ENCODE measurements around the gene KIF12.

The KIF12 gene

GRCh38 chr9:114139071-114139470, 40.0 kb upstream of the KIF12 start:
- DNase-seq (ENCODE audit: low spot score), result no peak
- TF ChIP-seq CTCF (IDR thresholded peaks at IDR 0.05), result no peak

DNA sequence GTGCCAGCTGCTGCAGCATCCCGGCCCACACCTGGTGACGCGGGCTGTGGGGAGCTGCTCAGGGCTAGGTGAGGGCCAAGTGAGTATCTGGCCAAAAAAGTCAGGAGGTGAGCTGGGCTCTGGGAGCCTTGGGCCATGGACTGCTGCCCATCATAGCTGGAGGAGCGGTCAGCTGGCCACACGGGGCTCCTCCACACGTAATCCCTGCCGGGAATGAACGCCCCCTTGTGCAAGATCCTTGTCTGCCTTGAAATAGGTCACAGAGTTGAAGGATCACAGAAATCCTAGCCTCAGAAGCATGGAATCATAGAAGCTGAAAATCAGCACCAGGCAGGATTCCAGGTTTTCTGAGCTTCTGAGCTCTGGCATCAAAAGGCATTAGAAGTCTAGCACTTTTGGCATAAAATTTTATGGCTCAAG, 39.5 kb upstream of the KIF12 start:
- H3K27ac ChIP-seq, result no peak overlapping the region
- no peak for TF ChIP-seq CTCF (IDR thresholded peaks at IDR 0.05)
- H3K4me3 ChIP-seq, result no peak overlapping the region
- no peak for DNase-seq (ENCODE audit: low spot score)

More at GRCh38 chr9:114139071-114139470, 40.0 kb upstream of the KIF12 start:
- Histone ChIP-seq H3K4me3 (no peak overlapping the region), H3K27ac (no peak overlapping the region)

- DNase-seq (ENCODE audit: low spot score), result no peak
- Histone ChIP-seq H3K4me3 (no peak overlapping the region), H3K27ac (no peak overlapping the region)
- TF ChIP-seq CTCF (IDR thresholded peaks at IDR 0.05), result no peak
These were observed 38.7 kb upstream of the KIF12 start for GRCh38 chr9:114137831-114138230.

- DNase-seq (ENCODE audit: low spot score), result no peak
- TF ChIP-seq CTCF (IDR thresholded peaks at IDR 0.05), result no peak
- Histone ChIP-seq H3K27ac (no peak overlapping the region), H3K4me3 (no peak overlapping the region)
These were observed 35.8 kb upstream of the KIF12 start for GRCh38 chr9:114134827-114135396.

- H3K4me3 ChIP-seq, result no peak overlapping the region
- H3K27ac ChIP-seq, result no peak overlapping the region
- TF ChIP-seq CTCF (IDR thresholded peaks at IDR 0.05), result no peak
- DNase-seq (ENCODE audit: low spot score), result no peak
These were observed 33.4 kb upstream of the KIF12 start for GRCh38 chr9:114132550-114132918.

DNA sequence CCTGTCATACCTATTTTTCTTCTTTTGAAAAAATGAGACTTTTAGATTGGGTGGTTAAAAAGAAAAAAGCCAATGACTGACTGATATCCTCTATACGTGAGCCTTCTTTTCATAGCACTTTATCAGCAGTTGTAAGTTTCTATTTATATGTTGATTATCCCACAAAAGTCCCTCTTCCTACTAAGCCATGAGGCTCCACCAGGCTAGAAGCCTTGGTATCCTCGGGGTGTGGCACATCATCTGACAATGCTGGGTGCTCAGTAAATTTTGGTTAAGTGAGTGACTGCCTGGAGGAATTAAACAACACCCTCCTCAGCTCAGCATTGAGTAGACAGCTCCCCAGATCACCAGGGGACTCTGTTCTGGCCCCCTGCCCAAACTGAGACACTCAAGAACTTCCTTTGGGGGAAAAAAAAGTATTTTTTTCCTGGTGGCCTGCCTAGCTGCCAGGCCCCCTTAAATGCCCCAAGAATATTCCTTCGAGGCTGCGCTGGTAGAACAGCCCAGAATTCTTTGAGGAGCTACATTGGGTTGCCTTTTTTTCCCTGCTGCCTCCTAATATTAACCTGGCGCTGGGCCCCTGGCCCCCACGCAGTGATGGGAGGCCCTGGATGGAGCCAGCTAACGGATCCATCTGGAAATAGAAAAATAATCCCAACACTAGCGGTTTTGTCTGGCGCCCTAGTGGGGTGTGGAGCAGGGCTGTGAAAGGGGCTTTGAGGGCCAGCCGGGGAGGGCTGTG, 32.9 kb upstream of the KIF12 start:
- no peak for DNase-seq (ENCODE audit: low spot score)
- TF ChIP-seq CTCF (IDR thresholded peaks at IDR 0.05), result no peak
- Histone ChIP-seq H3K27ac (no peak overlapping the region), H3K4me3 (no peak overlapping the region)

All from coronary artery (tissue), 2 donors.